ENCODE data around the gene POPDC3. TPM values are rescaled to one million over a fixed set of nuclear protein-coding genes. Genes with fewer than 3 reads are reported as not detected.

The POPDC3 gene
- total RNA-seq, 1 experiment from 2014 or later = 41.4 TPM

GRCh38 chr6:105189026-105189820, 9.4 kb upstream of the POPDC3 start:
- Histone ChIP-seq H3K4me3 (ENCODE audit: low read length) (no peak overlapping the region), H2AFZ (ENCODE audit: low read length) (no peak overlapping the region), H3K27me3 (ENCODE audit: low read length) (no peaks in the 10 kb centered on the region), H3K4me2 (ENCODE audit: low read length) (no peak overlapping the region), H3K9ac (ENCODE audit: low read length) (no peak overlapping the region), H3F3A (ENCODE audit: low read length, unreplicated experiment) (no peaks in the 10 kb centered on the region), H3K79me2 (ENCODE audit: low read length) (no peaks in the 10 kb centered on the region), H3K4me1 (ENCODE audit: insufficient read depth, low read length) (peaks cover 3% of the 10 kb centered on the region; the same call in 1 of the 2 replicates), H3K36me3 (ENCODE audit: low read depth, low read length) (no peaks in the 10 kb centered on the region), H4K20me1 (ENCODE audit: low read length) (no peaks in the 10 kb centered on the region), H3K9me2 (replicated peaks; ENCODE audit: low read length) (no peaks in the 10 kb centered on the region), H3K27ac (ENCODE audit: low read length) (no peak overlapping the region), H3K9me3 (ENCODE audit: low read length) (no peaks in the 10 kb centered on the region)
- ChIA-PET POLR2A (ENCODE audit: unreplicated experiment) (no interaction called here), CTCF (no interaction called here)
- no TSS peak for BruUV-seq (replicated peaks)
- DNase-seq = no peak
- intact Hi-C loops (cut with micrococcal nuclease) = no loop called here
- TF ChIP-seq CTCF (conservative IDR thresholded peaks at IDR 0.05; ENCODE audit: low read depth, low read length) = no peak
- TF ChIP-seq EZH2phosphoT487 (IDR thresholded peaks at IDR 0.05; ENCODE audit: borderline replicate concordance, low read length) = no peak
- no peak for TF ChIP-seq EZH2 (IDR thresholded peaks at IDR 0.05; ENCODE audit: low read length, unreplicated experiment)
- ATAC-seq = no peak

- Histone ChIP-seq H3F3A (ENCODE audit: low read length, unreplicated experiment) (no peaks in the 10 kb centered on the region), H3K9ac (ENCODE audit: low read length) (no peak overlapping the region), H2AFZ (ENCODE audit: low read length) (no peak overlapping the region), H3K9me2 (replicated peaks; ENCODE audit: low read length) (no peaks in the 10 kb centered on the region), H3K4me2 (ENCODE audit: low read length) (no peak overlapping the region), H4K20me1 (ENCODE audit: low read length) (no peaks in the 10 kb centered on the region), H3K4me1 (ENCODE audit: insufficient read depth, low read length) (peaks cover 3% of the 10 kb centered on the region; the same call in 1 of the 2 replicates), H3K9me3 (ENCODE audit: low read length) (no peaks in the 10 kb centered on the region), H3K27me3 (ENCODE audit: low read length) (no peaks in the 10 kb centered on the region), H3K4me3 (ENCODE audit: low read length) (no peak overlapping the region), H3K36me3 (ENCODE audit: low read depth, low read length) (no peaks in the 10 kb centered on the region), H3K79me2 (ENCODE audit: low read length) (no peaks in the 10 kb centered on the region), H3K27ac (ENCODE audit: low read length) (no peak overlapping the region)
- DNase-seq (no peak), ATAC-seq (no peak)
- no peak for TF ChIP-seq EZH2phosphoT487 (IDR thresholded peaks at IDR 0.05; ENCODE audit: borderline replicate concordance, low read length)
- TF ChIP-seq EZH2 (IDR thresholded peaks at IDR 0.05; ENCODE audit: low read length, unreplicated experiment) = no peak
- BruUV-seq (replicated peaks) = no TSS peak
- intact Hi-C loops (cut with micrococcal nuclease) = no loop called here
- ChIA-PET CTCF (no interaction called here), POLR2A (ENCODE audit: unreplicated experiment) (no interaction called here)
These were observed 8.4 kb upstream of the POPDC3 start for GRCh38 chr6:105188251-105188650.

GRCh38 chr6:105186576-105186975, 6.8 kb upstream of the POPDC3 start:
- no peak overlapping the region for H3K9ac ChIP-seq (ENCODE audit: low read length)
- POLR2A ChIA-PET (ENCODE audit: unreplicated experiment) = no interaction called here
- H3K9me2 ChIP-seq (replicated peaks; ENCODE audit: low read length) = no peaks in the 10 kb centered on the region
- intact Hi-C loops (cut with micrococcal nuclease) = no loop called here
- no peaks in the 10 kb centered on the region for H4K20me1 ChIP-seq (ENCODE audit: low read length)
- H2AFZ ChIP-seq (ENCODE audit: low read length) = no peak overlapping the region
- DNase-seq = no peak
- no peak overlapping the region for H3K4me3 ChIP-seq (ENCODE audit: low read length)
- H3K36me3 ChIP-seq (ENCODE audit: low read depth, low read length) = no peaks in the 10 kb centered on the region
- no peaks in the 10 kb centered on the region for H3K27me3 ChIP-seq (ENCODE audit: low read length)
- no peak overlapping the region for H3K4me2 ChIP-seq (ENCODE audit: low read length)
- no peaks in the 10 kb centered on the region for H3K9me3 ChIP-seq (ENCODE audit: low read length)
- H3K4me1 ChIP-seq (ENCODE audit: insufficient read depth, low read length) = peaks cover 6% of the 10 kb centered on the region; the same call in 1 of the 2 replicates
- CTCF ChIA-PET = no interaction called here
- no peak overlapping the region for H3K27ac ChIP-seq (ENCODE audit: low read length)
- no peak for ATAC-seq
- no peak for TF ChIP-seq EZH2 (IDR thresholded peaks at IDR 0.05; ENCODE audit: low read length, unreplicated experiment)
- no peak for TF ChIP-seq CTCF (conservative IDR thresholded peaks at IDR 0.05; ENCODE audit: low read depth, low read length)
- no peak for TF ChIP-seq EZH2phosphoT487 (IDR thresholded peaks at IDR 0.05; ENCODE audit: borderline replicate concordance, low read length)
- no peaks in the 10 kb centered on the region for H3K79me2 ChIP-seq (ENCODE audit: low read length)
- BruUV-seq (replicated peaks) = no TSS peak
- H3F3A ChIP-seq (ENCODE audit: low read length, unreplicated experiment) = no peaks in the 10 kb centered on the region

Measured in PC-3 (cell line).